OCI-LY7 (cell line): Measurements from ENCODE around the gene GNB1L. TPM values are rescaled to one million over a fixed set of nuclear protein-coding genes. Genes with fewer than 3 reads are reported as not detected.
A peak's percentile ranks its signal among the peaks of the same experiment; 100 is the strongest.

Experiments
- BruUV-seq: library from RNA; stranded (reverse); fragments of 400-500 nt; replicated peaks from 2 replicates; lab custom pipeline; 2021; lab: Mats Ljungman, UMichigan
- CTCF ChIA-PET: fragments of 300-600 bp; sonication (Branson Sonifier 250); formaldehyde crosslinking; loops from one replicate; lab custom pipeline; 2022; ENCODE audit warnings: antibody characterized with exemption; ENCODE audit not compliant: unreplicated experiment; lab: Charles Lee
- POLR2A ChIA-PET: fragments of 300-600 bp; sonication (Branson Sonifier 250); formaldehyde crosslinking; loops from one replicate; lab custom pipeline; 2022; ENCODE audit warnings: antibody characterized with exemption; lab: Charles Lee
- DNase-seq: peaks from one replicate; pipeline ENCODE4 v3.0.0-alpha.2; 2015; ENCODE audit warnings: low spot score
- H2AFZ ChIP-seq: fragments of 200-600 bp; sonication (generic), shearing (Covaris generic); 2 replicates; pipeline ENCODE4 v1.6.1; 2014; ENCODE audit warnings: mild to moderate bottlenecking, antibody characterized with exemption, low read length, moderate library complexity
- H3K27ac ChIP-seq: fragments of 200-600 bp; sonication (generic); 2 replicates; pipeline ENCODE4 v1.5.1; 2014; ENCODE audit warnings: mixed run types, low read depth, mild to moderate bottlenecking, moderate library complexity, low read length, inconsistent platforms; ENCODE audit not compliant: poor library complexity, severe bottlenecking
- H3K36me3 ChIP-seq: fragments of 200-600 bp; sonication (generic); 2 replicates; pipeline ENCODE4 v1.6.1; 2014; ENCODE audit warnings: mild to moderate bottlenecking, antibody characterized with exemption, low read length, moderate library complexity, mixed read lengths; ENCODE audit not compliant: insufficient read depth
- H3K4me1 ChIP-seq: fragments of 200-600 bp; sonication (generic); 2 replicates; pipeline ENCODE4 v1.5.1; 2014; ENCODE audit warnings: mild to moderate bottlenecking, low read length; ENCODE audit not compliant: insufficient read depth, poor library complexity, severe bottlenecking
- H3K4me2 ChIP-seq: fragments of 200-600 bp; sonication (generic); 2 replicates; pipeline ENCODE4 v1.6.1; 2014; ENCODE audit warnings: mild to moderate bottlenecking, low read length
- H3K4me3 ChIP-seq: fragments of 200-600 bp; sonication (generic); 2 replicates; pipeline ENCODE4 v1.5.1; 2014; ENCODE audit warnings: mild to moderate bottlenecking, low read depth, low read length; ENCODE audit not compliant: poor library complexity, severe bottlenecking
- H3K79me2 ChIP-seq: fragments of 200-600 bp; sonication (generic); 2 replicates; pipeline ENCODE4 v1.6.1; 2016; ENCODE audit warnings: low read depth, mild to moderate bottlenecking, low read length, moderate library complexity, mixed read lengths; ENCODE audit not compliant: insufficient read depth
- H3K9me2 ChIP-seq: fragments of 200-600 bp; sonication (generic); 2 replicates; pipeline ENCODE4 v1.6.1; 2016; ENCODE audit warnings: mild to moderate bottlenecking, low read length, mixed read lengths; ENCODE audit not compliant: insufficient read depth
- H3K9me3 ChIP-seq: fragments of 200-600 bp; sonication (generic); 2 replicates; pipeline ENCODE4 v1.6.1; 2014; ENCODE audit warnings: mild to moderate bottlenecking, mixed run types, low read length, mixed read lengths
- H4K20me1 ChIP-seq: fragments of 200-600 bp; sonication (generic); 2 replicates; pipeline ENCODE4 v1.6.1; 2014; ENCODE audit warnings: mild to moderate bottlenecking, antibody characterized with exemption, low read length, moderate library complexity, mixed read lengths; ENCODE audit not compliant: insufficient read depth
- EZH2phosphoT487 ChIP-seq: fragments of 200-600 bp; sonication (generic); IDR thresholded peaks from 2 replicates; pipeline ENCODE4 v1.6.1; 2018; ENCODE audit warnings: low read depth, borderline replicate concordance, mild to moderate bottlenecking, mixed run types, antibody characterized with exemption, low read length, moderate library complexity, mixed read lengths
- intact Hi-C: fragments of 100-400 bp; cut with micrococcal nuclease; formaldehyde crosslinking; loops from one replicate; pipeline ENCODE4 v1.10.0; 2022; ENCODE audit not compliant: unreplicated experiment
- total RNA-seq, 2 experiments: library from RNA; depleted of rRNA in 1 of 2; stranded (reverse); fragments of >200 nt in 1 of 2; shearing (Covaris generic) in 1 of 2; gene quantifications; 2 replicates each; pipeline ENCODE4 v1.2.3, GENCODE V29; 2014 to 2022
- TF ChIP-seq, protein P1 (sequence below): fragments of 200-600 bp; sonication (generic); conservative IDR thresholded peaks from 2 replicates; pipeline ENCODE4 v1.5.1; 2014; ENCODE audit warnings: mild to moderate bottlenecking, antibody characterized with exemption, low read length, moderate library complexity, mixed read lengths

GNB1L gene
- total RNA-seq, 2 experiments from 2014 or later = 13.1 to 26.7 TPM

DNA sequence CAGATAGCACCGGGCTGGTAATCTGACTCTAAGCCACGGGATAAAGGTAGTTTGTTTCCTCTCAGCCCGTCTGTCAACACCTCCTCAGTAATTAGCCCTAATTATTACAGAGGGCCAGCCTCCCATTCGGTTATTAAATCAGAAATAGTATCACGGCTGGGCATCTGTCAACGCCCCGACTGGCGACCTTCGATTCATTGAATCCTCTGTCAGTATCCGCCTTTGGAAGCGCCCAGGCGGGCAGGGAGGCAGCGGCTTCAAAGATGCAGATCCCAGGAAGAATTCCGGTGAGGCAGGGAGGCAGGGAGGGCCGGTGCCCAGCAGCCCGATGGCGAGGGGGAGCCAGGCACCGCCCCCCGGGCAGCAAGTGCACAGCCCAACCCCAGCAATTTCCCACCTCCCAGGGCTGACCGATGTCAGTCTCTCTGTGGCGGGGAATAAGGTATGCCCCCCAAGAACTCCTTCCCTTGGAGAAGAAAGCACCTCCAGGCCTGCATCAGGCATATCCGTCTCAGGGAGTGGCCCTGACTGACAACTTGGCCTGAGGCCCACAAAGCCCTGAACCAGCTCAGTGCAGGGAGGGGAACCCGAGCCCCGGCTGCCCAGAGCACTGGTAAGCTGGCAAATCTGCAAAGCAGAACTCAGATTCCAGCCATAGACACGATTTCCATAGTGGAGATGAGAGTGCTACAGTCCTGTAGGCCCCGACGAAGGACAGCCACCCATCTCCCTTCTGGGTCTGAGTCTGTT, 11.4 kb downstream of the GNB1L start:
- Histone ChIP-seq H3K36me3 (peaks cover 19% of the 10 kb centered on the region), H3K27ac (no peak overlapping the region), H2AFZ (no peak overlapping the region), H3K4me1 (peaks cover 45% of the 10 kb centered on the region), H4K20me1 (no peaks in the 10 kb centered on the region), H3K9me2 (no peaks in the 10 kb centered on the region), H3K79me2 (no peaks in the 10 kb centered on the region), H3K4me3 (no peak overlapping the region), H3K4me2 (no peak overlapping the region), H3K9me3 (no peaks in the 10 kb centered on the region)
- no peak for TF ChIP-seq EZH2phosphoT487
- TF ChIP-seq, protein P1, sequence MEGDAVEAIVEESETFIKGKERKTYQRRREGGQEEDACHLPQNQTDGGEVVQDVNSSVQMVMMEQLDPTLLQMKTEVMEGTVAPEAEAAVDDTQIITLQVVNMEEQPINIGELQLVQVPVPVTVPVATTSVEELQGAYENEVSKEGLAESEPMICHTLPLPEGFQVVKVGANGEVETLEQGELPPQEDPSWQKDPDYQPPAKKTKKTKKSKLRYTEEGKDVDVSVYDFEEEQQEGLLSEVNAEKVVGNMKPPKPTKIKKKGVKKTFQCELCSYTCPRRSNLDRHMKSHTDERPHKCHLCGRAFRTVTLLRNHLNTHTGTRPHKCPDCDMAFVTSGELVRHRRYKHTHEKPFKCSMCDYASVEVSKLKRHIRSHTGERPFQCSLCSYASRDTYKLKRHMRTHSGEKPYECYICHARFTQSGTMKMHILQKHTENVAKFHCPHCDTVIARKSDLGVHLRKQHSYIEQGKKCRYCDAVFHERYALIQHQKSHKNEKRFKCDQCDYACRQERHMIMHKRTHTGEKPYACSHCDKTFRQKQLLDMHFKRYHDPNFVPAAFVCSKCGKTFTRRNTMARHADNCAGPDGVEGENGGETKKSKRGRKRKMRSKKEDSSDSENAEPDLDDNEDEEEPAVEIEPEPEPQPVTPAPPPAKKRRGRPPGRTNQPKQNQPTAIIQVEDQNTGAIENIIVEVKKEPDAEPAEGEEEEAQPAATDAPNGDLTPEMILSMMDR = no peak
- POLR2A ChIA-PET = interaction anchor here (0.6 to 2.2 kb wide), 3 partner anchors 8 to 46 kb away, joined by 3 to 5 read pairs (median 3); no protein-coding TSS in a partner anchor
- CTCF ChIA-PET = no interaction called here
- intact Hi-C loops = loop anchor here (5.0 kb wide), 1 partner anchor 69 kb away; no protein-coding TSS in a partner anchor
- no TSS peak for BruUV-seq
- no peak for DNase-seq

DNA sequence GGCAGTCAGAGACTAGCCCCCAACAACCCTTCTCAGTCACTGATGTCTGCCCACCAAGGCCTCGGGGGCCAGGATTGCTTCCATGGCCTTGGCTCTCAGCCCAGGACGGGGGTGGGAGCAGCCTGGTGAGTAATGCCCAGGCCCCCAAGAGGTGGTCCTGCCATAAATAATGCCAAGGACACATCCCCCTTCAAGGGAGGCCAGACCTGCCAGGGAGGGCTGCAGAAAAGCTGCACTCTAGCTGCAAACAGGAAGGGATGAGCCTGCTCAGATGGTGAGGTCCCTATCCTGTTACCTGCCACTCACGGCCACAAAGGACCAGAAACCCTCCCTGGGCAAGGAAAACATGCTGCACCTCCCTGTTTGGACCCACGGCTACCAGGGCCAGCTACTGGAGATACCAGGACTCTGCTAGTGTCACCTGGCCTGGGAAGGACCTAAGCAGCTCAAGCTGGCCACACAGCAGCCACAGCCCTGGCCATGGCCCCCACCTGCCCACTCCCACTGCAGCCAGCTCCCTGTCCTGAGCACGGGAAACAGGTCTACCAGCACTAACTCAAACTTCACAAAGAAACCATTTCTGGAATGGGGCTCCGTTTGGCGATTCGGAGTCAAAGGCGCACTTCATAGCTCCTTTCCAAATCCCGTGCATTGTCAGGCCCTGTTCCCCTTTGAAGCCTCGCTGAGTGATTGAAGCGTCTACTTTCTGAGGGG, 12.1 kb downstream of the GNB1L start:
- no TSS peak for BruUV-seq

More for the DNA sequence above, 12.1 kb downstream of the GNB1L start:
- CTCF ChIA-PET = interaction anchor here (1.3 kb wide), 1 partner anchor 48 kb away, joined by 4 read pairs; no protein-coding TSS in a partner anchor
- Histone ChIP-seq H2AFZ (no peak overlapping the region), H3K9me3 (no peaks in the 10 kb centered on the region), H3K27ac (peak overlapping the region; percentile 26), H3K4me3 (no peak overlapping the region), H3K4me1 (peaks cover 45% of the 10 kb centered on the region), H3K36me3 (peaks cover 11% of the 10 kb centered on the region), H3K79me2 (no peaks in the 10 kb centered on the region), H4K20me1 (no peaks in the 10 kb centered on the region), H3K9me2 (no peaks in the 10 kb centered on the region), H3K4me2 (peak overlapping the region; percentile 32)
- TF ChIP-seq, protein P1 = no peak
- no peak for TF ChIP-seq EZH2phosphoT487
- POLR2A ChIA-PET = interaction anchor here (0.6 to 0.8 kb wide), 2 partner anchors 9 to 47 kb away, joined by 3 read pairs; no protein-coding TSS in a partner anchor
- intact Hi-C loops = loop anchor here (5.0 kb wide), 1 partner anchor 70 kb away; no protein-coding TSS in a partner anchor
- DNase-seq = no peak
